ENCODE data around the gene IKZF3. TPM values are rescaled to one million over a fixed set of nuclear protein-coding genes. Genes with fewer than 3 reads are reported as not detected.

Gene IKZF3
- polyA plus RNA-seq, 1 of the 3 experiments (the other 2 are of a cell fraction), result not detected

- TF ChIP-seq PBX3 (IDR thresholded peaks at IDR 0.05), result no peak
Measured at GRCh38 chr17:39787041-39787440, 77.1 kb downstream of the IKZF3 start (continued).

- peaks cover 51% of the 10 kb centered on the region for H3K27me3 ChIP-seq (ENCODE audit: insufficient read depth)
- POLR2A ChIA-PET, result no interaction called here
Measured at GRCh38 chr17:39782980-39783379, 81.1 kb downstream of the IKZF3 start.

GRCh38 chr17:39782481-39782880 lies 81.6 kb downstream of the IKZF3 start:
- no peak overlapping the region for H2AFZ ChIP-seq (ENCODE audit: low read depth)
- ChIA-PET POLR2A (no interaction called here), CTCF (no interaction called here)
- no peaks in the 10 kb centered on the region for H3K4me1 ChIP-seq (ENCODE audit: control insufficient read depth in 1 of 2, insufficient read depth in 2 of 2, low read depth in 1 of 2, low read length in 1 of 2)
- no peaks in the 10 kb centered on the region for H3K79me2 ChIP-seq (ENCODE audit: insufficient read depth)
- no peaks in the 10 kb centered on the region for H3F3A ChIP-seq (replicated peaks; ENCODE audit: insufficient read depth)
- H4K20me1 ChIP-seq (ENCODE audit: insufficient read depth), result no peaks in the 10 kb centered on the region
- no peak overlapping the region for H3K9ac ChIP-seq
- H3K36me3 ChIP-seq (replicated peaks in 1 of 2; ENCODE audit: control insufficient read depth in 1 of 2, insufficient read depth in 2 of 2, low read length in 1 of 2), result no peaks in the 10 kb centered on the region
- 10% methylated on average over 4 of the region's 4 CpGs for WGBS (ENCODE audit: low lambda C conversion rate)
- H3K4me3 ChIP-seq (ENCODE audit: low read depth in 2 of 2, low read length in 1 of 2), result no peak overlapping the region
- no peak overlapping the region for H3K4me2 ChIP-seq
- no peaks in the 10 kb centered on the region for H3K9me3 ChIP-seq
- no peak overlapping the region for H3K27ac ChIP-seq (ENCODE audit: low read depth in 2 of 2, low read length in 1 of 2)
- no peak for DNase-seq
- no peak for TF ChIP-seq FOXJ3 (CRISPR knock-in tag; IDR thresholded peaks at IDR 0.05)
- no peak for TF ChIP-seq NFIC (IDR thresholded peaks at IDR 0.05; ENCODE audit: borderline replicate concordance)
- TF ChIP-seq ELF1 (IDR thresholded peaks at IDR 0.05), result no peak
- no peak for TF ChIP-seq FOSL2 (IDR thresholded peaks at IDR 0.05; ENCODE audit: borderline replicate concordance, low read depth)
- no peak for TF ChIP-seq MXI1 (IDR thresholded peaks at IDR 0.05; ENCODE audit: low read depth, low read length)
- no peaks in the 10 kb centered on the region for H3K9me2 ChIP-seq
- peaks cover 56% of the 10 kb centered on the region for H3K27me3 ChIP-seq (ENCODE audit: insufficient read depth)

More at GRCh38 chr17:39782980-39783379, 81.1 kb downstream of the IKZF3 start:
- no peaks in the 10 kb centered on the region for H4K20me1 ChIP-seq (ENCODE audit: insufficient read depth)
- no peaks in the 10 kb centered on the region for H3K9me2 ChIP-seq
- H3K79me2 ChIP-seq (ENCODE audit: insufficient read depth), result no peaks in the 10 kb centered on the region
- H3F3A ChIP-seq (replicated peaks; ENCODE audit: insufficient read depth), result no peaks in the 10 kb centered on the region
- H3K4me2 ChIP-seq, result no peak overlapping the region
- WGBS (ENCODE audit: low lambda C conversion rate), result 0% methylated on average over 1 of the region's 1 CpG
- no peak overlapping the region for H3K4me3 ChIP-seq (ENCODE audit: low read depth in 2 of 2, low read length in 1 of 2)
- no peak overlapping the region for H2AFZ ChIP-seq (ENCODE audit: low read depth)
- no peak overlapping the region for H3K27ac ChIP-seq (ENCODE audit: low read depth in 2 of 2, low read length in 1 of 2)
- H3K4me1 ChIP-seq (ENCODE audit: control insufficient read depth in 1 of 2, insufficient read depth in 2 of 2, low read depth in 1 of 2, low read length in 1 of 2), result no peaks in the 10 kb centered on the region
- H3K36me3 ChIP-seq (replicated peaks in 1 of 2; ENCODE audit: control insufficient read depth in 1 of 2, insufficient read depth in 2 of 2, low read length in 1 of 2), result no peaks in the 10 kb centered on the region
- H3K9me3 ChIP-seq, result no peaks in the 10 kb centered on the region
- H3K9ac ChIP-seq, result no peak overlapping the region
- no peak for TF ChIP-seq FOXM1 (IDR thresholded peaks at IDR 0.05; ENCODE audit: low read depth)
- CTCF ChIA-PET, result no interaction called here
- no peak for DNase-seq

- CTCF ChIA-PET, result no interaction called here
- Histone ChIP-seq H4K20me1 (ENCODE audit: insufficient read depth) (no peaks in the 10 kb centered on the region), H3K27me3 (ENCODE audit: insufficient read depth) (peaks cover 61% of the 10 kb centered on the region), H3K9ac (no peak overlapping the region), H3K79me2 (ENCODE audit: insufficient read depth) (no peaks in the 10 kb centered on the region), H3K36me3 (replicated peaks in 1 of 2; ENCODE audit: control insufficient read depth in 1 of 2, insufficient read depth in 2 of 2, low read length in 1 of 2) (no peaks in the 10 kb centered on the region), H2AFZ (ENCODE audit: low read depth) (no peak overlapping the region), H3F3A (replicated peaks; ENCODE audit: insufficient read depth) (no peaks in the 10 kb centered on the region), H3K4me1 (ENCODE audit: control insufficient read depth in 1 of 2, insufficient read depth in 2 of 2, low read depth in 1 of 2, low read length in 1 of 2) (no peaks in the 10 kb centered on the region), H3K9me3 (no peaks in the 10 kb centered on the region), H3K9me2 (no peaks in the 10 kb centered on the region), H3K27ac (ENCODE audit: low read depth in 2 of 2, low read length in 1 of 2) (no peak overlapping the region), H3K4me2 (no peak overlapping the region), H3K4me3 (ENCODE audit: low read depth in 2 of 2, low read length in 1 of 2) (no peak overlapping the region)
- TF ChIP-seq EP300 (IDR thresholded peaks at IDR 0.05; ENCODE audit: borderline replicate concordance in 1 of 2, low read depth in 1 of 2, low read length in 1 of 2) (no peak), MEF2A (IDR thresholded peaks at IDR 0.05; ENCODE audit: borderline replicate concordance, low read depth) (no peak), TAF1 (IDR thresholded peaks at IDR 0.05; ENCODE audit: borderline replicate concordance, low read depth, low read length) (no peak), PBX3 (IDR thresholded peaks at IDR 0.05) (no peak), NFIC (IDR thresholded peaks at IDR 0.05; ENCODE audit: borderline replicate concordance) (no peak), SMC3 (IDR thresholded peaks at IDR 0.05; ENCODE audit: low read depth, low read length) (no peak), CHD2 (IDR thresholded peaks at IDR 0.05; ENCODE audit: low read length, partially characterized antibody) (no peak), RFX5 (IDR thresholded peaks at IDR 0.05; ENCODE audit: low read length) (no peak), RCOR1 (IDR thresholded peaks at IDR 0.05; ENCODE audit: low read length) (no peak), IRF3 (IDR thresholded peaks at IDR 0.05; ENCODE audit: low read depth, low read length) (no peak), NRF1 (IDR thresholded peaks at IDR 0.05; ENCODE audit: low read depth, low read length) (no peak), SIN3A (IDR thresholded peaks at IDR 0.05; ENCODE audit: borderline replicate concordance, low read depth, low read length) (no peak), YY1 (IDR thresholded peaks at IDR 0.05; ENCODE audit: low read depth) (no peak), TCF12 (IDR thresholded peaks at IDR 0.05) (no peak), TEAD4 (IDR thresholded peaks at IDR 0.05; ENCODE audit: borderline replicate concordance, insufficient read depth) (no peak)
- no peak for DNase-seq
- POLR2A ChIA-PET, result no interaction called here
- 11% methylated on average over 2 of the region's 2 CpGs for WGBS (ENCODE audit: low lambda C conversion rate)
Measured at GRCh38 chr17:39781861-39782213, 82.3 kb downstream of the IKZF3 start.

Data from SK-N-SH (cell line).